Activated T-cell treated with anti-CD3 and anti-CD28 coated beads, Interleukin-2, amount 50 U/mL, for 4 hours (primary cell): Measurements from ENCODE around the gene DGKD. TPM values are rescaled to one million over a fixed set of nuclear protein-coding genes. Genes with fewer than 3 reads are reported as not detected.

Experiments used
- total RNA-seq, 3 donors: library from RNA; stranded (reverse); gene quantifications; one replicate each; pipeline ENCODE4 v1.2.1, GENCODE V29; 2021

DGKD gene
- total RNA-seq, 3 donors from 2014 or later, result 38.8 to 44.9 (median 39.3) TPM

Other genes with a start within 250 kb of the DGKD start
- 10 to 100 TPM; 36.2 to 37.8 (median 36.9) TPM for gene ATG16L1, start 102.8 kb upstream of the DGKD start, total RNA-seq
- gene SAG, start 46.7 kb upstream of the DGKD start, total RNA-seq, result not detected
- 10 to 100 TPM; 10.8 to 12.5 (median 11.5) TPM for gene USP40, start 212.3 kb downstream of the DGKD start, total RNA-seq